ENCODE results near the gene CAPN5. TPM values are rescaled to one million over a fixed set of nuclear protein-coding genes. Genes with fewer than 3 reads are reported as not detected.

The CAPN5 gene
- total RNA-seq, 1 donor from 2014 or later = 29.7 TPM

- no peak for TF ChIP-seq CTCF (IDR thresholded peaks at IDR 0.05; ENCODE audit: unreplicated experiment)
Measured at GRCh38 chr11:77031599-77031998, 35.2 kb upstream of the CAPN5 start.

GRCh38 chr11:77035039-77035438 is 31.7 kb upstream of the CAPN5 start:
- peaks cover 14% of the 10 kb centered on the region for H3K27me3 Mint-ChIP-seq (ENCODE audit: unreplicated experiment)
- no peak overlapping the region for H3K4me3 Mint-ChIP-seq (ENCODE audit: unreplicated experiment)
- H3K4me1 Mint-ChIP-seq (ENCODE audit: unreplicated experiment) = peaks cover 12% of the 10 kb centered on the region
- no peak for TF ChIP-seq CTCF (IDR thresholded peaks at IDR 0.05; ENCODE audit: unreplicated experiment)
- no peak overlapping the region for H3K27ac Mint-ChIP-seq (ENCODE audit: unreplicated experiment)
- no peak for DNase-seq (ENCODE audit: low spot score)
- no peaks in the 10 kb centered on the region for H3K9me3 Mint-ChIP-seq (ENCODE audit: unreplicated experiment)
- peaks cover 9% of the 10 kb centered on the region for H3K36me3 Mint-ChIP-seq (ENCODE audit: low read depth, unreplicated experiment)

More at GRCh38 chr11:77031599-77031998, 35.2 kb upstream of the CAPN5 start:
- peaks cover 5% of the 10 kb centered on the region for H3K4me1 Mint-ChIP-seq (ENCODE audit: unreplicated experiment)
- no peak for DNase-seq (ENCODE audit: low spot score)
- H3K27me3 Mint-ChIP-seq (ENCODE audit: unreplicated experiment) = peaks cover 3% of the 10 kb centered on the region
- H3K4me3 Mint-ChIP-seq (ENCODE audit: unreplicated experiment) = no peak overlapping the region
- no peaks in the 10 kb centered on the region for H3K36me3 Mint-ChIP-seq (ENCODE audit: low read depth, unreplicated experiment)
- no peak overlapping the region for H3K27ac Mint-ChIP-seq (ENCODE audit: unreplicated experiment)
- no peaks in the 10 kb centered on the region for H3K9me3 Mint-ChIP-seq (ENCODE audit: unreplicated experiment)

- peaks cover 9% of the 10 kb centered on the region for H3K36me3 Mint-ChIP-seq (ENCODE audit: low read depth, unreplicated experiment)
- peaks cover 15% of the 10 kb centered on the region for H3K27me3 Mint-ChIP-seq (ENCODE audit: unreplicated experiment)
- H3K27ac Mint-ChIP-seq (ENCODE audit: unreplicated experiment) = no peak overlapping the region
- no peak for TF ChIP-seq CTCF (IDR thresholded peaks at IDR 0.05; ENCODE audit: unreplicated experiment)
- no peaks in the 10 kb centered on the region for H3K9me3 Mint-ChIP-seq (ENCODE audit: unreplicated experiment)
- H3K4me3 Mint-ChIP-seq (ENCODE audit: unreplicated experiment) = no peak overlapping the region
- no peak for DNase-seq (ENCODE audit: low spot score)
- peaks cover 12% of the 10 kb centered on the region for H3K4me1 Mint-ChIP-seq (ENCODE audit: unreplicated experiment)
Measured at GRCh38 chr11:77035580-77035979, 31.2 kb upstream of the CAPN5 start.

- DNase-seq (ENCODE audit: low spot score) = no peak
- peaks cover 18% of the 10 kb centered on the region for H3K27me3 Mint-ChIP-seq (ENCODE audit: unreplicated experiment)
- peaks cover 12% of the 10 kb centered on the region for H3K4me1 Mint-ChIP-seq (ENCODE audit: unreplicated experiment)
- H3K9me3 Mint-ChIP-seq (ENCODE audit: unreplicated experiment) = no peaks in the 10 kb centered on the region
- peaks cover 9% of the 10 kb centered on the region for H3K36me3 Mint-ChIP-seq (ENCODE audit: low read depth, unreplicated experiment)
- no peak overlapping the region for H3K4me3 Mint-ChIP-seq (ENCODE audit: unreplicated experiment)
- TF ChIP-seq CTCF (IDR thresholded peaks at IDR 0.05; ENCODE audit: unreplicated experiment) = no peak
- H3K27ac Mint-ChIP-seq (ENCODE audit: unreplicated experiment) = no peak overlapping the region
Measured at GRCh38 chr11:77036398-77036797, 30.4 kb upstream of the CAPN5 start.

- TF ChIP-seq CTCF (IDR thresholded peaks at IDR 0.05; ENCODE audit: unreplicated experiment) = no peak
- H3K27ac Mint-ChIP-seq (ENCODE audit: unreplicated experiment) = no peak overlapping the region
- H3K4me1 Mint-ChIP-seq (ENCODE audit: unreplicated experiment) = peaks cover 12% of the 10 kb centered on the region
- no peaks in the 10 kb centered on the region for H3K9me3 Mint-ChIP-seq (ENCODE audit: unreplicated experiment)
- no peak for DNase-seq (ENCODE audit: low spot score)
- peaks cover 9% of the 10 kb centered on the region for H3K36me3 Mint-ChIP-seq (ENCODE audit: low read depth, unreplicated experiment)
- H3K4me3 Mint-ChIP-seq (ENCODE audit: unreplicated experiment) = no peak overlapping the region
- peaks cover 18% of the 10 kb centered on the region for H3K27me3 Mint-ChIP-seq (ENCODE audit: unreplicated experiment)
Measured at GRCh38 chr11:77037057-77037456, 29.7 kb upstream of the CAPN5 start.
